ENCODE measurements around the gene BTBD18.
A peak's percentile ranks its signal among the peaks of the same experiment; 100 is the strongest.
"Not testable (repeated sequence)": the region's sequence is repeated elsewhere in the genome, so short reads cannot be mapped to it uniquely, and the experiment has no call there.

BTBD18 gene

GRCh38 chr11:57727185-57727584 is 24.4 kb downstream of the BTBD18 start:
- no peak for DNase-seq

DNA sequence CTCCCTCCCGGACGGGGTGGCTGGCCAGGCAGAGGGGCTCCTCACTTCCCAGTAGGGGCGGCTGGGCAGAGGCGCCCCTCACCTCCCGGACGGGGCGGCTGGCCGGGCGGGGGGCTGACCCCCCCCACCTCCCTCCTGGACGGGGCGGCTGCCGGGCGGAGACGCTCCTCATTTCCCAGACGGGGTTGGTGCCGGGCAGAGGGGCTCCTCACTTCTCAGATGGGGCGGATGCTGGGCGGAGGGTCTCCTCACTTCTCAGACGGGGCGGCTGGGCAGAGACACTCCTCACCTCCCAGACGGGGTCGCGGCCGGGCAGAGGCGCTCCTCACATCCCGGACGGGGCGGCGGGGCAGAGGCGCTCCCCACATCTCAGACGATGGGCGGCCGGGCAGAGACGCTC is 34.9 kb downstream of the BTBD18 start:
- DNase-seq, result not testable (repeated sequence)

DNA sequence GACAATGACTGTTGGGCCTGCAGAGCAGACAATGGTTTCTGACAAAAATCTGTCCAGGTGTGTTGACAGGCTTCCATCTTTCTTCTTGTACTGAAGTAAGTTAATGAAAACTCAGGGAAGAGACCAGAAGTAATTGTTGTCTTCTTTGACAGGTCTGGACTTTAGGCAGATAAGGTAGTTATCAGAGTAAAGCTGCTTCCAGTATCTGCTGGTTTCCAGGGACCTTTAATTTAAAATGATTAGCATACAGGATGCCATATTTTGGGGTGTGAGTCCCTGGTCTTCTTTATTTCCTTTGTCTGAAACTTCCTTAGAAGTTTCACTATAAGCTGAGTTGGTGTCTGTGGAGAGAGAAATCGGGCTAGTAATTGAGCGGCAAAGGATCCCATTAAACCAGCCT is 37.8 kb downstream of the BTBD18 start:
- no peak for DNase-seq

GRCh38 chr11:57712256-57713150 is 39.1 kb downstream of the BTBD18 start, which contains the start of gene TMX2:
Gene TMX2 (plus strand): TSS chr11:57712593. CDS start chr11:57712619, 26 bp downstream.
- DNase-seq, result peak; percentile 82 to 89

GRCh38 chr11:57711414-57712255 is 40.0 kb downstream of the BTBD18 start, which contains the start of gene MED19:
Gene MED19 (minus strand): TSS chr11:57712215. CDS start chr11:57712179, 36 bp downstream.
- DNase-seq, result peak; percentile 57 to 75

GRCh38 chr11:57709802-57710367 is 41.7 kb downstream of the BTBD18 start:
- DNase-seq, result no peak

DNA sequence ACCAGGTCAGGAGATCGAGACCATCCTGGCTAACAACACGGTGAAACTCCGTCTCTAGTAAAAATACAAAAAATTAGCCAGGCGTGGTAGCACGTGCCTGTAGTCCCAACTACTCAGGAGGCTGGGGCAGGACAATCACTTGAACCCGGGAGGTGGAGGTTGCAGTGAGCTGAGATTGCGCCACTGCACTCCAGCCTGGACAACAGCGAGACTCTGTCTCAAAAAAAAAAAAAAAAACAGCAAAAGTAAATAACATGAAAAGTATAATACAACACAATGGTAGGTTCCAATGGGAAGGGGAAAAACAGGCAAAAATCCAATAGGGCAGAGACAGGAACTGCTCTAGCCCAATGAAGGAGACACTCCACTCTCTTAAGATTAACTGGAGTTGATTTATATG is 46.2 kb downstream of the BTBD18 start:
- DNase-seq, result not testable (repeated sequence)

DNA sequence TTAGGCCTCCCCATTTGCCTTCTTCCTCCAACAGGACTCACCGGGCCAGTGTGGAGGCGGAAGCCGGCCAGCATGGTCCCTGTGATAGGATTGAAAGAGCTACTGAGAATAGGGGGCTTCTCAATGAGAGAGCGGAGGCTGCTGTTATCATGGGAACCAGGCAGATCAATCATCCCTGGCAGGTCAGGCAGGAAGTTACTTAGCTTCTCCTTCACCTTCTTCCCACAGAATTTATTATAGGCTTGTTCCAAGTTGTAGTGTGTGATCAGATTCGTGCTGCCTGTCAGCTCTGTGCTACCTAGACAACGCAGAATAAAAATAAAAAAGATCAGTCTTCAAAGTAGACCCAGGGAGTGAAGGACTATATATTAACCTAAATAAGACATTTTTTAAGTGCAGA is 46.7 kb downstream of the BTBD18 start:
- no peak for DNase-seq

GRCh38 chr11:57703341-57703740 is 48.3 kb downstream of the BTBD18 start:
- no peak for DNase-seq

- no peak for DNase-seq
These were observed 51.2 kb downstream of the BTBD18 start for GRCh38 chr11:57700425-57700824.

- no peak for DNase-seq
These were observed 51.8 kb downstream of the BTBD18 start for GRCh38 chr11:57699813-57700212.

- DNase-seq, result no peak
These were observed 52.7 kb downstream of the BTBD18 start for GRCh38 chr11:57698843-57699365.
